A673 (cell line): Measurements from ENCODE around the gene SBK2. TPM values are rescaled to one million over a fixed set of nuclear protein-coding genes. Genes with fewer than 3 reads are reported as not detected.

ENCODE experiments used
- BruUV-seq: library from RNA; stranded (reverse); fragments of 400-500 nt; replicated peaks from 2 replicates; lab custom pipeline; 2021; lab: Mats Ljungman, UMichigan
- CTCF ChIA-PET: fragments of 300-600 bp; sonication (Branson Sonifier 250); formaldehyde crosslinking; loops from one replicate; lab custom pipeline; 2022; ENCODE audit warnings: antibody characterized with exemption; lab: Charles Lee
- POLR2A ChIA-PET: fragments of 300-600 bp; sonication (Branson Sonifier 250); formaldehyde crosslinking; loops from one replicate; lab custom pipeline; 2022; ENCODE audit warnings: antibody characterized with exemption; ENCODE audit not compliant: low non-redundant PET; lab: Charles Lee
- DNase-seq: peaks from one replicate; pipeline ENCODE4 v3.0.0-alpha.2; 2015; ENCODE audit warnings: low spot score
- H3K27ac ChIP-seq: fragments of 200-600 bp; sonication (generic); 2 replicates; pipeline ENCODE4 v1.5.1; 2016; ENCODE audit warnings: mixed run types, low read depth, mild to moderate bottlenecking, mixed read lengths, antibody characterized with exemption, low read length; ENCODE audit not compliant: poor library complexity, severe bottlenecking
- H3K27me3 ChIP-seq: fragments of 200-600 bp; sonication (generic); replicated peaks from 2 replicates; pipeline ENCODE4 v1.6.1; 2017; ENCODE audit warnings: mixed run types, low read depth, mild to moderate bottlenecking, mixed read lengths, antibody characterized with exemption, low read length; ENCODE audit not compliant: insufficient read depth, poor library complexity
- H3K36me3 ChIP-seq: fragments of 200-600 bp; sonication (generic); 2 replicates; pipeline ENCODE4 v1.6.1; 2016; ENCODE audit warnings: mixed run types, mild to moderate bottlenecking, mixed read lengths, antibody characterized with exemption, low read length; ENCODE audit not compliant: insufficient read depth, poor library complexity, severe bottlenecking
- H3K4me1 ChIP-seq: fragments of 200-600 bp; sonication (generic); 2 replicates; pipeline ENCODE4 v1.6.1; 2017; ENCODE audit warnings: mixed run types, mild to moderate bottlenecking, mixed read lengths, antibody characterized with exemption, low read length; ENCODE audit not compliant: insufficient read depth, poor library complexity, severe bottlenecking
- H3K4me3 ChIP-seq: fragments of 200-600 bp; sonication (generic); 2 replicates; pipeline ENCODE4 v1.5.1; 2016; ENCODE audit warnings: low read depth, mixed run types, mild to moderate bottlenecking, mixed read lengths, low read length; ENCODE audit not compliant: poor library complexity, severe bottlenecking
- H3K9me3 ChIP-seq: fragments of 200-600 bp; sonication (generic); 2 replicates; pipeline ENCODE4 v1.6.1; 2016; ENCODE audit warnings: mixed run types, low read depth, mild to moderate bottlenecking, mixed read lengths, antibody characterized with exemption, low read length; ENCODE audit not compliant: poor library complexity, severe bottlenecking
- CTCF ChIP-seq: fragments of 300-800, 200-600 bp; sonication (generic); conservative IDR thresholded peaks from 2 replicates; pipeline ENCODE4 v1.5.1; 2017; ENCODE audit warnings: low read depth, mild to moderate bottlenecking, antibody characterized with exemption, low read length, moderate library complexity, mixed read lengths
- EZH2 ChIP-seq: fragments of 200-600 bp; sonication (generic); IDR thresholded peaks from 2 replicates; pipeline ENCODE4 v1.6.1; 2017; ENCODE audit warnings: borderline replicate concordance, low read depth, mild to moderate bottlenecking, mixed read lengths, antibody characterized with exemption, low read length; ENCODE audit not compliant: poor library complexity, severe bottlenecking
- intact Hi-C: fragments of 100-400 bp; cut with micrococcal nuclease; formaldehyde crosslinking; loops from one replicate; pipeline ENCODE4 v1.10.0; 2022; ENCODE audit not compliant: unreplicated experiment
- total RNA-seq: library from RNA; stranded (reverse); gene quantifications from 2 replicates; pipeline ENCODE4 v1.2.3, GENCODE V29; 2021

Gene SBK2
- total RNA-seq, 1 experiment from 2014 or later: not detected

- intact Hi-C loops: no loop called here
- Histone ChIP-seq H3K4me3 (no peak overlapping the region), H3K4me1 (no peaks in the 10 kb centered on the region), H3K27ac (no peak overlapping the region), H3K27me3 (no peaks in the 10 kb centered on the region), H3K9me3 (no peaks in the 10 kb centered on the region), H3K36me3 (no peaks in the 10 kb centered on the region)
- CTCF ChIA-PET: no interaction called here
- no peak for DNase-seq
- POLR2A ChIA-PET: no interaction called here
- BruUV-seq: no TSS peak
- no peak for TF ChIP-seq CTCF
- no peak for TF ChIP-seq EZH2
Measured at GRCh38 chr19:55567708-55568328, 30.9 kb upstream of the SBK2 start.

DNA sequence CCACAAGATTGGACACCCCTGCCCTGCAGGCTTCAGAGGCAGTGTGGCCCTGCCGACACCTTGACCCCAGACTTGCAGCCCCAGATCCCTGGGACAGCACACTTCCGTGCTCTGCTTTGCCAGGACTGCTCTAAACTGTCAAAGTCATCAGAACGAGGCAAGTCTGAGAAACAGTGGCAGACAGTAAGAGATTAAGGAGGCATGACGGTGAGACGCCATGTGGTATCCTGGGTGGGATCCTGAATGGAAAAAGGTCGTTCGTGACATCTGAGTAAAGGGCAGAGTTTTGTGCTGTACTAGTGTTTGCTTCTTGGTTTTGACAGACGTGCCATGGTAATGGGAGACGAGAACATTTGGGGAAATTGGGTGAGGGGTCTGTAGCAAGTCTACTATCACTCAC, 29.9 kb upstream of the SBK2 start:
- no peaks in the 10 kb centered on the region for H3K4me1 ChIP-seq
- H3K36me3 ChIP-seq: no peaks in the 10 kb centered on the region
- no peaks in the 10 kb centered on the region for H3K27me3 ChIP-seq
- H3K4me3 ChIP-seq: no peak overlapping the region
- no TSS peak for BruUV-seq
- CTCF ChIA-PET: interaction anchor here (0.7 kb wide), 1 partner anchor 52 kb away, joined by 5 read pairs; no protein-coding TSS in a partner anchor
- H3K9me3 ChIP-seq: no peaks in the 10 kb centered on the region
- TF ChIP-seq EZH2 (no peak), CTCF (no peak)
- no peak overlapping the region for H3K27ac ChIP-seq
- intact Hi-C loops: no loop called here
- DNase-seq: no peak
- POLR2A ChIA-PET: no interaction called here

DNA sequence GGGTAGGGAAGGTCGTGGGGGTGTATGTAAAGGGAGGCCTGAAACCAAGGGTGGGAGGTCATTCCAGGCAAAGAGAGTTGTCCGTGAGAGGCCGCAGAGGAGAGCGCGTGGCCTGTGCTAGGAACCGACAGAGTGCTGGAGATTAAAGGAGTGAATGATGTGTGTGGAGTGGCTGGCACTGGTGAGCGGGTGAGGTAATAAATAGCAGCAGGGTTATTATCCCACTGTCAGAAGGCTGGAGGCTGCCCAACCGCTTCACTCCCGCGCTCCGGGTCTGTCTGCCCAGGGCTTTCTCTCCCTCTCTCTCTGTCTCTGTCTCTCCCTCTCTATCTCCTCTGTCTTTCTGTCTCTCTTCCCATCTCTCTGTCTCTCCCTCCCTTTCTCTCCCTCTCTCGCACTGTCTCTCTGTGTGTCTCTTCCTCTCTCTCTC, 26.3 kb upstream of the SBK2 start:
- Histone ChIP-seq H3K27ac (no peak overlapping the region), H3K4me3 (no peak overlapping the region), H3K36me3 (no peaks in the 10 kb centered on the region), H3K9me3 (no peaks in the 10 kb centered on the region), H3K27me3 (peaks cover 3% of the 10 kb centered on the region), H3K4me1 (no peaks in the 10 kb centered on the region)
- no peak for TF ChIP-seq CTCF
- no peak for TF ChIP-seq EZH2
- BruUV-seq: no TSS peak
- DNase-seq: no peak
- ChIA-PET POLR2A (no interaction called here), CTCF (no interaction called here)
- intact Hi-C loops: no loop called here
